ENCODE measurements around the gene AFG1L.

The AFG1L gene

DNA sequence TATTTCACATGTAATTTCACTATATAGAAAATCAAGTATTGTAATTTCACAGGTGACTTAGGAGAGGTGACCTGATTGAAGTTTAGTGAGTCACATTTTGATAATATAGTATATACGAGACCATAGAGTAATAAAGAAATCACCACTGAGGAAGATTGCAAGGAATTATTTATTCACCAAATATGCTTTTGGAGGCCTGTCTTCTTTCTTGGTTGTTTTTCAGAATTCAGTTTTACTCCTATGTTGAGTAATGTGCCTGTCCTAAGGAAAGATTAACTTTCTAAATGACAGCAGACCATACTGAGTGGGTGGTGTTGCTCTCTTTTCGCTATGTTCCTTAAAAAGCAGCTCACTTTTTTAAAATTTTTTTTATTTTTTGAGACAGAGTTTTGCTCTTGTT, 178.3 kb downstream of the AFG1L start:
- no peaks in the 10 kb centered on the region for H3K36me3 ChIP-seq (ENCODE audit: insufficient read depth, low read length)
- H3F3A ChIP-seq (ENCODE audit: low read depth), result no peaks in the 10 kb centered on the region
- TF ChIP-seq EZH2phosphoT487 (IDR thresholded peaks at IDR 0.05; ENCODE audit: borderline replicate concordance), result no peak
- TF ChIP-seq, protein P1, sequence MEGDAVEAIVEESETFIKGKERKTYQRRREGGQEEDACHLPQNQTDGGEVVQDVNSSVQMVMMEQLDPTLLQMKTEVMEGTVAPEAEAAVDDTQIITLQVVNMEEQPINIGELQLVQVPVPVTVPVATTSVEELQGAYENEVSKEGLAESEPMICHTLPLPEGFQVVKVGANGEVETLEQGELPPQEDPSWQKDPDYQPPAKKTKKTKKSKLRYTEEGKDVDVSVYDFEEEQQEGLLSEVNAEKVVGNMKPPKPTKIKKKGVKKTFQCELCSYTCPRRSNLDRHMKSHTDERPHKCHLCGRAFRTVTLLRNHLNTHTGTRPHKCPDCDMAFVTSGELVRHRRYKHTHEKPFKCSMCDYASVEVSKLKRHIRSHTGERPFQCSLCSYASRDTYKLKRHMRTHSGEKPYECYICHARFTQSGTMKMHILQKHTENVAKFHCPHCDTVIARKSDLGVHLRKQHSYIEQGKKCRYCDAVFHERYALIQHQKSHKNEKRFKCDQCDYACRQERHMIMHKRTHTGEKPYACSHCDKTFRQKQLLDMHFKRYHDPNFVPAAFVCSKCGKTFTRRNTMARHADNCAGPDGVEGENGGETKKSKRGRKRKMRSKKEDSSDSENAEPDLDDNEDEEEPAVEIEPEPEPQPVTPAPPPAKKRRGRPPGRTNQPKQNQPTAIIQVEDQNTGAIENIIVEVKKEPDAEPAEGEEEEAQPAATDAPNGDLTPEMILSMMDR (conservative IDR thresholded peaks at IDR 0.05; ENCODE audit: low read length), result no peak
- H3K79me2 ChIP-seq (ENCODE audit: insufficient read depth, low read length), result no peaks in the 10 kb centered on the region
- H2AFZ ChIP-seq (ENCODE audit: low read length), result no peak overlapping the region
- no peaks in the 10 kb centered on the region for H4K20me1 ChIP-seq (ENCODE audit: insufficient read depth, low read length, poor library complexity, severe bottlenecking)
- no peaks in the 10 kb centered on the region for H3K27me3 ChIP-seq (ENCODE audit: insufficient read depth, low read length, poor library complexity, severe bottlenecking)
- no peak overlapping the region for H3K4me2 ChIP-seq (ENCODE audit: low read depth, low read length, poor library complexity, severe bottlenecking)
- H3K4me1 ChIP-seq (ENCODE audit: insufficient read depth, low read length, poor library complexity, severe bottlenecking), result peaks cover 4% of the 10 kb centered on the region
- no peaks in the 10 kb centered on the region for H3K9me3 ChIP-seq (ENCODE audit: insufficient read depth, low read depth, low read length)
- H3K9me2 ChIP-seq (replicated peaks; ENCODE audit: low read depth, low read length), result no peaks in the 10 kb centered on the region
- no peak overlapping the region for H3K9ac ChIP-seq (ENCODE audit: low read depth, low read length, poor library complexity, severe bottlenecking)
- no peak overlapping the region for H3K4me3 ChIP-seq (ENCODE audit: low read length, poor library complexity, severe bottlenecking)

DNA sequence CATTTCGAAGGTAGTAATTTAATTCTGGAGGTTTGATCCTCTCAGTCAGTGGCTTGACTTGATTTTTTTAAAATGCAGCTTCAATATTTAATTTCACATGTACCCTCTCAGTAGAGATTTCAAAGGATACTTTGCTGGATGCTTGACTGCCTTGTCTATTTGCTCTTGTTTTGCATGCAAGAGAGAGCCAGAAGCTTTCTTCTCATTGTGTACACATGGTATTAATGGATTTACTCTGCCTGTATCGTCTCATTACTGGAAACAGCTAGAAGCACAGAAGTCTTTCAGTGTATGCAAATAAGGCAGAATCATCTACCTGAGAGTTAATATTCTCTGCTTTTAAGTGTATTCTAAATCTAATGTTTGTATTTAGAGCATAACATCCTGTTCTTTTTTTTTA, 181.5 kb downstream of the AFG1L start:
- no peaks in the 10 kb centered on the region for H3K36me3 ChIP-seq (ENCODE audit: insufficient read depth, low read length)
- H2AFZ ChIP-seq (ENCODE audit: low read length), result no peak overlapping the region
- no peaks in the 10 kb centered on the region for H3K4me1 ChIP-seq (ENCODE audit: insufficient read depth, low read length, poor library complexity, severe bottlenecking)
- H3K9me2 ChIP-seq (replicated peaks; ENCODE audit: low read depth, low read length), result no peaks in the 10 kb centered on the region
- no peaks in the 10 kb centered on the region for H3K9me3 ChIP-seq (ENCODE audit: insufficient read depth, low read depth, low read length)
- no peak overlapping the region for H3K4me3 ChIP-seq (ENCODE audit: low read length, poor library complexity, severe bottlenecking)
- H3F3A ChIP-seq (ENCODE audit: low read depth), result no peaks in the 10 kb centered on the region
- no peak overlapping the region for H3K4me2 ChIP-seq (ENCODE audit: low read depth, low read length, poor library complexity, severe bottlenecking)
- no peaks in the 10 kb centered on the region for H3K79me2 ChIP-seq (ENCODE audit: insufficient read depth, low read length)
- H3K9ac ChIP-seq (ENCODE audit: low read depth, low read length, poor library complexity, severe bottlenecking), result no peak overlapping the region
- H4K20me1 ChIP-seq (ENCODE audit: insufficient read depth, low read length, poor library complexity, severe bottlenecking), result no peaks in the 10 kb centered on the region
- TF ChIP-seq, protein P1 (conservative IDR thresholded peaks at IDR 0.05; ENCODE audit: low read length), result no peak
- H3K27me3 ChIP-seq (ENCODE audit: insufficient read depth, low read length, poor library complexity, severe bottlenecking), result no peaks in the 10 kb centered on the region

DNA sequence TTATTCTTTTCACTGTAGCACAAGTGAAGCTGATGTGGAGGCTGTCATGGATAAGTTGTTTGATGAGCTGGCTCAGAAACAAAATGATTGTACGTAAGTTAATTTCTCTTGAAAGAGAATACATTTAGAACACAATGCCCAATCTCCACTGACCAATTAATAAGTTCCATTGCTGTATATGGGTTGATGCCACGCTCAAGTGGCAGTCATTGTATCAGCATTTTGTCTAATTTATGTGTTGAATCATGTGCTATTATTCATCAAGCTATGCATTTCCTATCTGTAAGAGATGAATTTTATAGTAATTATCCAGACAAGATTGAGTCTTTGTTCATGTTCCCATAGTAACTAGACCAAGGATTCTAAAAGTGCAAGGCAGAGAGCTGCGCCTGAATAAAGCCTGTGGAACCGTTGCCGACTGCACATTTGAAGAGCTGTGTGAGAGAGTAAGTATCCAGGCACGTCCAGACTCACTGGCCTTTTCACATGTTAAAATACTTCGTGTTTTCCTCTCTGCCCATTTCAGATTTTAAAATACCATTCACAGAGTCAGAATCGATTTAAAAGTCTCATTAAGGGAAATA, 182.1 kb downstream of the AFG1L start:
- Histone ChIP-seq H3K4me1 (ENCODE audit: insufficient read depth, low read length, poor library complexity, severe bottlenecking) (no peaks in the 10 kb centered on the region), H4K20me1 (ENCODE audit: insufficient read depth, low read length, poor library complexity, severe bottlenecking) (no peaks in the 10 kb centered on the region), H3K9me3 (ENCODE audit: insufficient read depth, low read depth, low read length) (no peaks in the 10 kb centered on the region), H2AFZ (ENCODE audit: low read length) (no peak overlapping the region), H3K9ac (ENCODE audit: low read depth, low read length, poor library complexity, severe bottlenecking) (no peak overlapping the region), H3K27me3 (ENCODE audit: insufficient read depth, low read length, poor library complexity, severe bottlenecking) (no peaks in the 10 kb centered on the region), H3K4me2 (ENCODE audit: low read depth, low read length, poor library complexity, severe bottlenecking) (no peak overlapping the region), H3K9me2 (replicated peaks; ENCODE audit: low read depth, low read length) (no peaks in the 10 kb centered on the region), H3F3A (ENCODE audit: low read depth) (no peaks in the 10 kb centered on the region), H3K36me3 (ENCODE audit: insufficient read depth, low read length) (no peaks in the 10 kb centered on the region), H3K79me2 (ENCODE audit: insufficient read depth, low read length) (no peaks in the 10 kb centered on the region), H3K4me3 (ENCODE audit: low read length, poor library complexity, severe bottlenecking) (no peak overlapping the region)
- TF ChIP-seq, protein P1 (conservative IDR thresholded peaks at IDR 0.05; ENCODE audit: low read length), result no peak
- no peak for TF ChIP-seq EZH2phosphoT487 (IDR thresholded peaks at IDR 0.05; ENCODE audit: borderline replicate concordance)

Measured in Loucy (cell line).